HEK293 (cell line): ENCODE data around the gene LMBR1.

Experiments
- CTCF ChIA-PET: fragments of 350-600 bp; formaldehyde crosslinking; extraction: SDS; loops from one replicate; lab custom pipeline; 2021; ENCODE audit warnings: antibody characterized with exemption; lab: Yijun Ruan, JAX
- POLR2A ChIA-PET: fragments of 300-600 bp; formaldehyde crosslinking; extraction: SDS; loops from one replicate; lab custom pipeline; 2020; ENCODE audit warnings: antibody characterized with exemption, inconsistent platforms; lab: Yijun Ruan, JAX
- H3K27ac ChIP-seq: fragments of 200-500 bp; sonication (Bioruptor generic); 2 replicates; pipeline ENCODE4 v1.5.1; 2014; ENCODE audit warnings: low read depth, low read length, control low read depth, inconsistent platforms; ENCODE audit errors: extremely low read depth
- H3K36me3 ChIP-seq, 2 experiments: fragments of 200-500 bp in 1 of 2; sonication (Bioruptor generic) in 1 of 2; 1 replicate in 1 of 2; 2 replicates in 1 of 2; pipeline ENCODE4 v1.5.1; 2014 to 2017; ENCODE audit warnings: inconsistent platforms in 2 of 2, low read length in 2 of 2; ENCODE audit not compliant: control insufficient read depth in 2 of 2, insufficient read depth in 1 of 2
- H3K4me1 ChIP-seq: fragments of 200-500 bp; sonication (Bioruptor generic); 2 replicates; pipeline ENCODE4 v1.5.1; 2014; ENCODE audit warnings: mild to moderate bottlenecking, low read length, inconsistent platforms; ENCODE audit not compliant: control insufficient read depth, insufficient read depth
- H3K4me3 ChIP-seq: 2 replicates; pipeline ENCODE4 v1.5.1; 2011; ENCODE audit warnings: low read depth, mild to moderate bottlenecking, control low read depth, low read length, moderate library complexity
- H3K9me3 ChIP-seq: fragments of 200-500 bp; sonication (Bioruptor generic); 2 replicates; pipeline ENCODE4 v1.5.1; 2014; ENCODE audit warnings: low read depth, low read length, inconsistent platforms; ENCODE audit not compliant: control insufficient read depth, insufficient read depth
- PRDM1 ChIP-seq: fragments of 450-650 bp; formaldehyde crosslinking; IDR thresholded peaks from 2 replicates; pipeline ENCODE4; 2016; ENCODE audit warnings: missing biosample characterization, missing genetic modification characterization
- SCRT2 ChIP-seq: fragments of 450-650 bp; formaldehyde crosslinking; IDR thresholded peaks from 2 replicates; pipeline ENCODE4 v1.5.1; 2016; ENCODE audit warnings: missing biosample characterization, missing genetic modification characterization
- SP7 ChIP-seq: fragments of 450-650 bp; formaldehyde crosslinking; IDR thresholded peaks from 2 replicates; pipeline ENCODE4 v1.5.1; 2016; ENCODE audit warnings: missing biosample characterization, missing genetic modification characterization
- TCF7L2 ChIP-seq: IDR thresholded peaks from 2 replicates; pipeline ENCODE4 v1.6.1; 2011; ENCODE audit warnings: low read depth, mild to moderate bottlenecking, inconsistent platforms, low read length, moderate library complexity, borderline replicate concordance
- ZBTB17 ChIP-seq: fragments of 450-650 bp; formaldehyde crosslinking; IDR thresholded peaks from 2 replicates; pipeline ENCODE4 v1.5.1; 2016; ENCODE audit warnings: missing biosample characterization, missing genetic modification characterization
- ZBTB21 ChIP-seq: fragments of 450-650 bp; formaldehyde crosslinking; IDR thresholded peaks from 2 replicates; pipeline ENCODE4 v1.5.1; 2017; ENCODE audit warnings: missing biosample characterization, missing genetic modification characterization
- ZFHX2 ChIP-seq: fragments of 450-650 bp; formaldehyde crosslinking; conservative IDR thresholded peaks from 2 replicates; pipeline ENCODE4 v1.5.1; 2016; ENCODE audit warnings: missing biosample characterization, missing genetic modification characterization
- ZFP37 ChIP-seq: fragments of 450-650 bp; formaldehyde crosslinking; IDR thresholded peaks from 2 replicates; pipeline ENCODE4 v1.5.1; 2016; ENCODE audit warnings: missing biosample characterization, missing genetic modification characterization
- ZNF239 ChIP-seq: fragments of 450-650 bp; formaldehyde crosslinking; IDR thresholded peaks from 2 replicates; pipeline ENCODE4 v1.5.1; 2016; ENCODE audit warnings: missing biosample characterization, missing genetic modification characterization
- ZNF391 ChIP-seq: fragments of 450-650 bp; formaldehyde crosslinking; IDR thresholded peaks from 2 replicates; pipeline ENCODE4 v1.5.1; 2016; ENCODE audit warnings: low read depth, missing biosample characterization, missing genetic modification characterization, borderline replicate concordance
- ZNF600 ChIP-seq: fragments of 450-650 bp; formaldehyde crosslinking; IDR thresholded peaks from 2 replicates; pipeline ENCODE4 v1.5.1; 2016; ENCODE audit warnings: missing biosample characterization, missing genetic modification characterization
- ZNF610 ChIP-seq: fragments of 450-650 bp; formaldehyde crosslinking; IDR thresholded peaks from 2 replicates; pipeline ENCODE4 v1.5.1; 2016; ENCODE audit warnings: missing biosample characterization, missing genetic modification characterization, borderline replicate concordance
- ZSCAN16 ChIP-seq: fragments of 450-650 bp; formaldehyde crosslinking; IDR thresholded peaks from 2 replicates; pipeline ENCODE4 v1.5.1; 2016; ENCODE audit warnings: missing biosample characterization, missing genetic modification characterization
- TF ChIP-seq, protein P1 (sequence below): fragments of 450-650 bp; formaldehyde crosslinking; IDR thresholded peaks from 2 replicates; pipeline ENCODE4 v1.5.1; 2016; ENCODE audit warnings: missing biosample characterization, missing genetic modification characterization, borderline replicate concordance
- TF ChIP-seq, protein P2 (sequence below): fragments of 450-650 bp; formaldehyde crosslinking; IDR thresholded peaks from 2 replicates; pipeline ENCODE4 v1.5.1; 2017; ENCODE audit warnings: missing biosample characterization, missing genetic modification characterization
- TF ChIP-seq, protein P3 (sequence below): fragments of 450-650 bp; formaldehyde crosslinking; IDR thresholded peaks from 2 replicates; pipeline ENCODE4 v1.5.1; 2017; ENCODE audit warnings: missing biosample characterization, missing genetic modification characterization
- TF ChIP-seq, protein P4 (sequence below): fragments of 450-650 bp; formaldehyde crosslinking; IDR thresholded peaks from 2 replicates; pipeline ENCODE4 v1.5.1; 2016; ENCODE audit warnings: missing biosample characterization, missing genetic modification characterization

The LMBR1 gene

DNA sequence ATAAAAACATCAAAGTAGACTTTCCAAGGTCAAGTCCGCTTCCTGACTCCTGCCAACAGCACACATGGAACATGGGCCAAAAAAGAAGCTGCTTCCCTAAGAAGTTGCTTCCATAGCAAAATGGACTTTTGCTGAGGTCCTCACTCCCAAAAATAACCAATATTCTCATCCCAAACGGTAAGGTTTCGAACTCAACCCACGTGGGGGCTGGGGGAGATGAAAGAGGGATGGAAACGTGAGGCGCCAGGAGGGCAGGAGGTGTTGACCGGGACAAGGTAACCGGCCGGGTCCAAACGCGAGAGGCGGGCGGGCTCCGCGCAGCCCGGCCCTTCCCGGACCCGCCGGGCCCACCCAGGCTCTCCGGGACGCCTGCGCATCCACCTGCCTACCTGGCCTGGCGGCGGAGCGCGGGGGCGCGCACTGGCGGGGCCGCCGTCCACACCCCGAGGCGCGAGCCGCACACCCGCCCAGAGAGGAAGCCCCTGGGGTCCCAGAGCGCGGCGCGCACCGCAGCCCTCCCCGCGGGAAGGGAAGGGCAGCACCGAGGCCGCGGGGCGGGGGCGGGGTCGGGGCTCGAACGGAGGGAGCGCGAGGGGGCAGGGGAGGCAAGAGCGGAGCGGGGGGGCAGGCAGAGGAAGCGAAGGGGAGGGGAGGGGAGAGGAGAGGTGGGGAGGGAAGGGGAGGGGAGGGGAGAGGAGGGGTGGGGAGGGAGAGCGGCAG, 742 bp downstream of the LMBR1 start (continued):
- TF ChIP-seq, protein P1, sequence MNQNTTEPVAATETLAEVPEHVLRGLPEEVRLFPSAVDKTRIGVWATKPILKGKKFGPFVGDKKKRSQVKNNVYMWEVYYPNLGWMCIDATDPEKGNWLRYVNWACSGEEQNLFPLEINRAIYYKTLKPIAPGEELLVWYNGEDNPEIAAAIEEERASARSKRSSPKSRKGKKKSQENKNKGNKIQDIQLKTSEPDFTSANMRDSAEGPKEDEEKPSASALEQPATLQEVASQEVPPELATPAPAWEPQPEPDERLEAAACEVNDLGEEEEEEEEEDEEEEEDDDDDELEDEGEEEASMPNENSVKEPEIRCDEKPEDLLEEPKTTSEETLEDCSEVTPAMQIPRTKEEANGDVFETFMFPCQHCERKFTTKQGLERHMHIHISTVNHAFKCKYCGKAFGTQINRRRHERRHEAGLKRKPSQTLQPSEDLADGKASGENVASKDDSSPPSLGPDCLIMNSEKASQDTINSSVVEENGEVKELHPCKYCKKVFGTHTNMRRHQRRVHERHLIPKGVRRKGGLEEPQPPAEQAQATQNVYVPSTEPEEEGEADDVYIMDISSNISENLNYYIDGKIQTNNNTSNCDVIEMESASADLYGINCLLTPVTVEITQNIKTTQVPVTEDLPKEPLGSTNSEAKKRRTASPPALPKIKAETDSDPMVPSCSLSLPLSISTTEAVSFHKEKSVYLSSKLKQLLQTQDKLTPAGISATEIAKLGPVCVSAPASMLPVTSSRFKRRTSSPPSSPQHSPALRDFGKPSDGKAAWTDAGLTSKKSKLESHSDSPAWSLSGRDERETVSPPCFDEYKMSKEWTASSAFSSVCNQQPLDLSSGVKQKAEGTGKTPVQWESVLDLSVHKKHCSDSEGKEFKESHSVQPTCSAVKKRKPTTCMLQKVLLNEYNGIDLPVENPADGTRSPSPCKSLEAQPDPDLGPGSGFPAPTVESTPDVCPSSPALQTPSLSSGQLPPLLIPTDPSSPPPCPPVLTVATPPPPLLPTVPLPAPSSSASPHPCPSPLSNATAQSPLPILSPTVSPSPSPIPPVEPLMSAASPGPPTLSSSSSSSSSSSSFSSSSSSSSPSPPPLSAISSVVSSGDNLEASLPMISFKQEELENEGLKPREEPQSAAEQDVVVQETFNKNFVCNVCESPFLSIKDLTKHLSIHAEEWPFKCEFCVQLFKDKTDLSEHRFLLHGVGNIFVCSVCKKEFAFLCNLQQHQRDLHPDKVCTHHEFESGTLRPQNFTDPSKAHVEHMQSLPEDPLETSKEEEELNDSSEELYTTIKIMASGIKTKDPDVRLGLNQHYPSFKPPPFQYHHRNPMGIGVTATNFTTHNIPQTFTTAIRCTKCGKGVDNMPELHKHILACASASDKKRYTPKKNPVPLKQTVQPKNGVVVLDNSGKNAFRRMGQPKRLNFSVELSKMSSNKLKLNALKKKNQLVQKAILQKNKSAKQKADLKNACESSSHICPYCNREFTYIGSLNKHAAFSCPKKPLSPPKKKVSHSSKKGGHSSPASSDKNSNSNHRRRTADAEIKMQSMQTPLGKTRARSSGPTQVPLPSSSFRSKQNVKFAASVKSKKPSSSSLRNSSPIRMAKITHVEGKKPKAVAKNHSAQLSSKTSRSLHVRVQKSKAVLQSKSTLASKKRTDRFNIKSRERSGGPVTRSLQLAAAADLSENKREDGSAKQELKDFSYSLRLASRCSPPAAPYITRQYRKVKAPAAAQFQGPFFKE (tag by site-specific recombination), result no peak
- TF ChIP-seq ZSCAN16 (no peak), ZNF239 (no peak), ZFHX2 (tag by site-specific recombination) (no peak; the same call in 1 of the 2 replicates), ZNF391 (tag by site-specific recombination) (no peak)

DNA sequence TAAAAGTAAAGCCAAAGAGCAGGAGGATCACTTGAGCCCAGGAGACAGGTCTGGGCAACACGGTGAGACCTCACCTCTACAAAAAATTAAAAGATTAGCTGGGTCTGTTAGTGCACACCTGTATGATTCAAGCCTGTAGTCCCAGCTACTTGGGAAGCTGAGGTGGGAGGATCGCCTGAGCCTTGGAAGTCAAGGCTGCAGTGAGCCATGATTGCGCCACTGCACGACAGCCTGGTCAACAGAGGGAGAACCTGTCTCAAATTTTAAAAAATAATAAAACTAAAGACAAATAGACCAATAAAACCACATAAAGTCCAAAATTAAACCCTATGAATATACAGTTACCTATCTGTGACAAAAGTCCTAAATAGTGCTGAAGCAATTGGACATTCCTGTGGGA, 3.2 kb downstream of the LMBR1 start:
- Histone ChIP-seq H3K27ac (no peak overlapping the region), H3K4me1 (peaks cover 3% of the 10 kb centered on the region; the same call in 1 of the 2 replicates), H3K9me3 (no peaks in the 10 kb centered on the region), H3K36me3 (no peaks in the 10 kb centered on the region), H3K4me3 (no peak overlapping the region)
- CTCF ChIA-PET, result no interaction called here
- no peak for TF ChIP-seq ZFP37 (tag by site-specific recombination)
- TF ChIP-seq, protein P2, sequence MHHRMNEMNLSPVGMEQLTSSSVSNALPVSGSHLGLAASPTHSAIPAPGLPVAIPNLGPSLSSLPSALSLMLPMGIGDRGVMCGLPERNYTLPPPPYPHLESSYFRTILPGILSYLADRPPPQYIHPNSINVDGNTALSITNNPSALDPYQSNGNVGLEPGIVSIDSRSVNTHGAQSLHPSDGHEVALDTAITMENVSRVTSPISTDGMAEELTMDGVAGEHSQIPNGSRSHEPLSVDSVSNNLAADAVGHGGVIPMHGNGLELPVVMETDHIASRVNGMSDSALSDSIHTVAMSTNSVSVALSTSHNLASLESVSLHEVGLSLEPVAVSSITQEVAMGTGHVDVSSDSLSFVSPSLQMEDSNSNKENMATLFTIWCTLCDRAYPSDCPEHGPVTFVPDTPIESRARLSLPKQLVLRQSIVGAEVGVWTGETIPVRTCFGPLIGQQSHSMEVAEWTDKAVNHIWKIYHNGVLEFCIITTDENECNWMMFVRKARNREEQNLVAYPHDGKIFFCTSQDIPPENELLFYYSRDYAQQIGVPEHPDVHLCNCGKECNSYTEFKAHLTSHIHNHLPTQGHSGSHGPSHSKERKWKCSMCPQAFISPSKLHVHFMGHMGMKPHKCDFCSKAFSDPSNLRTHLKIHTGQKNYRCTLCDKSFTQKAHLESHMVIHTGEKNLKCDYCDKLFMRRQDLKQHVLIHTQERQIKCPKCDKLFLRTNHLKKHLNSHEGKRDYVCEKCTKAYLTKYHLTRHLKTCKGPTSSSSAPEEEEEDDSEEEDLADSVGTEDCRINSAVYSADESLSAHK, result no peak
- TF ChIP-seq SCRT2 (tag by site-specific recombination), result peak; percentile 70
- POLR2A ChIA-PET, result no interaction called here

DNA sequence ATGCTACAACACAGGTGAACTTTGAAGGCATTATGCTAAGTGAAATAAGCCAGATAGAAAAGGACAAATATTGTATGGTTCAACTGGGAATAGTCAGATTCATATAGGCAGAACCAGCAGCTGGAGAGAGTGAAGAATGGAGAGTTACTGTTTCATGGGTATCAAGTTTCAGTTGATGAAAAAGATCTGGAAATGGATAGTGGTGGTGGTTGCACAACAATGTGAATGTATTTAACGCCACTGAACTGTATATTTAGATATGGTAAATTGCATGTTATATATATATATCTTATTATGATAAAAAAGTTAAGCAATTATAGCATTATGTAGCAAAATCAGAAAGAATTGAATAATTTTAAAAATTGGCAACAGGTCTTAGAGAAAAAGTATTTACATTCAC, 3.9 kb downstream of the LMBR1 start:
- no peak overlapping the region for H3K27ac ChIP-seq
- H3K9me3 ChIP-seq, result no peaks in the 10 kb centered on the region
- peaks cover 3% of the 10 kb centered on the region; the same call in 1 of the 2 replicates for H3K4me1 ChIP-seq
- POLR2A ChIA-PET, result no interaction called here
- CTCF ChIA-PET, result no interaction called here
- TF ChIP-seq ZBTB17 (peak; percentile 58), ZBTB21 (no peak), PRDM1 (tag by site-specific recombination) (peak; percentile 48; the same call in 1 of the 2 replicates), ZNF600 (peak; percentile 14; the same call in 1 of the 2 replicates), TCF7L2 (0 out of 2 replicates have a peak, but pooled peaks have one; percentile 36), SP7 (tag by site-specific recombination) (peak; percentile 57; the same call in 1 of the 2 replicates), ZNF610 (tag by site-specific recombination) (peak; percentile 39; the same call in 1 of the 2 replicates)
- TF ChIP-seq, protein P3, sequence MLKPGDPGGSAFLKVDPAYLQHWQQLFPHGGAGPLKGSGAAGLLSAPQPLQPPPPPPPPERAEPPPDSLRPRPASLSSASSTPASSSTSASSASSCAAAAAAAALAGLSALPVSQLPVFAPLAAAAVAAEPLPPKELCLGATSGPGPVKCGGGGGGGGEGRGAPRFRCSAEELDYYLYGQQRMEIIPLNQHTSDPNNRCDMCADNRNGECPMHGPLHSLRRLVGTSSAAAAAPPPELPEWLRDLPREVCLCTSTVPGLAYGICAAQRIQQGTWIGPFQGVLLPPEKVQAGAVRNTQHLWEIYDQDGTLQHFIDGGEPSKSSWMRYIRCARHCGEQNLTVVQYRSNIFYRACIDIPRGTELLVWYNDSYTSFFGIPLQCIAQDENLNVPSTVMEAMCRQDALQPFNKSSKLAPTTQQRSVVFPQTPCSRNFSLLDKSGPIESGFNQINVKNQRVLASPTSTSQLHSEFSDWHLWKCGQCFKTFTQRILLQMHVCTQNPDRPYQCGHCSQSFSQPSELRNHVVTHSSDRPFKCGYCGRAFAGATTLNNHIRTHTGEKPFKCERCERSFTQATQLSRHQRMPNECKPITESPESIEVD (tag by site-specific recombination), result 0 out of 2 replicates have a peak, but pooled peaks have one; percentile 60
- TF ChIP-seq, protein P4, sequence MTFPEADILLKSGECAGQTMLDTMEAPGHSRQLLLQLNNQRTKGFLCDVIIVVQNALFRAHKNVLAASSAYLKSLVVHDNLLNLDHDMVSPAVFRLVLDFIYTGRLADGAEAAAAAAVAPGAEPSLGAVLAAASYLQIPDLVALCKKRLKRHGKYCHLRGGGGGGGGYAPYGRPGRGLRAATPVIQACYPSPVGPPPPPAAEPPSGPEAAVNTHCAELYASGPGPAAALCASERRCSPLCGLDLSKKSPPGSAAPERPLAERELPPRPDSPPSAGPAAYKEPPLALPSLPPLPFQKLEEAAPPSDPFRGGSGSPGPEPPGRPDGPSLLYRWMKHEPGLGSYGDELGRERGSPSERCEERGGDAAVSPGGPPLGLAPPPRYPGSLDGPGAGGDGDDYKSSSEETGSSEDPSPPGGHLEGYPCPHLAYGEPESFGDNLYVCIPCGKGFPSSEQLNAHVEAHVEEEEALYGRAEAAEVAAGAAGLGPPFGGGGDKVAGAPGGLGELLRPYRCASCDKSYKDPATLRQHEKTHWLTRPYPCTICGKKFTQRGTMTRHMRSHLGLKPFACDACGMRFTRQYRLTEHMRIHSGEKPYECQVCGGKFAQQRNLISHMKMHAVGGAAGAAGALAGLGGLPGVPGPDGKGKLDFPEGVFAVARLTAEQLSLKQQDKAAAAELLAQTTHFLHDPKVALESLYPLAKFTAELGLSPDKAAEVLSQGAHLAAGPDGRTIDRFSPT (tag by site-specific recombination), result no peak
- no peaks in the 10 kb centered on the region for H3K36me3 ChIP-seq
- no peak overlapping the region for H3K4me3 ChIP-seq
